GM19372 (cell line): ENCODE results near the gene MAGI2.
"Not testable (repeated sequence)": the region's sequence is repeated elsewhere in the genome, so short reads cannot be mapped to it uniquely, and the experiment has no call there.

ENCODE experiments used
- ATAC-seq: cut with Tn5 transposase; IDR thresholded peaks from one replicate; pipeline ENCODE4 v1.9.1; 2021; ENCODE audit warnings: mild to moderate bottlenecking, low read depth, moderate library complexity; ENCODE audit not compliant: unreplicated experiment

Gene MAGI2

GRCh38 chr7:78983483-78983882, 470.0 kb downstream of the MAGI2 start:
- ATAC-seq: no peak

- no peak for ATAC-seq
Observed at GRCh38 chr7:78970440-78970916, 483.0 kb downstream of the MAGI2 start.

- no peak for ATAC-seq
Observed at GRCh38 chr7:78968951-78969350, 484.5 kb downstream of the MAGI2 start.

- not testable (repeated sequence) for ATAC-seq
Observed at GRCh38 chr7:78967561-78967960, 485.9 kb downstream of the MAGI2 start.

GRCh38 chr7:78967046-78967445, 486.4 kb downstream of the MAGI2 start:
- no peak for ATAC-seq

GRCh38 chr7:78959477-78959876, 494.0 kb downstream of the MAGI2 start:
- ATAC-seq: no peak

DNA sequence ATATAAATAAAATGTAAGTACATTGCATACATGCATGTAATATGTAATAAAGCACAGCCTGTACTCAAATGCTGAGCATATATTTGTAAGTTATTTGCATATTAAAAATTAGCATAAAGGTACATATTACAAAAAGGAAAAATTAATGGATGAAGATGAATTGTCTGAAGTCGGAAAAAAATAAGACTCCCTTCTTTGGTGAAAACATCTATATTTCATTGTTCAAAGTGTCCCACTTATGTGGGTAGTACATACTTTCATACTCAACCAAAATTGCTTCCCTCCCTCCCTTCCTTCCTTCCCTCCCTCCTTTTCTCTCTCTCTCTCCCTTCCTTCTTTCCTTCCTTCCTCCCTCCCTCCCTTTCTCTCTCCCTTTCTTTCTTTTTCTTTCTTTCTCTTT, 498.1 kb downstream of the MAGI2 start:
- no peak for ATAC-seq

- no peak for ATAC-seq
Observed at GRCh38 chr7:78953726-78954363, 499.6 kb downstream of the MAGI2 start.

GRCh38 chr7:78953090-78953489, 500.4 kb downstream of the MAGI2 start:
- no peak for ATAC-seq

DNA sequence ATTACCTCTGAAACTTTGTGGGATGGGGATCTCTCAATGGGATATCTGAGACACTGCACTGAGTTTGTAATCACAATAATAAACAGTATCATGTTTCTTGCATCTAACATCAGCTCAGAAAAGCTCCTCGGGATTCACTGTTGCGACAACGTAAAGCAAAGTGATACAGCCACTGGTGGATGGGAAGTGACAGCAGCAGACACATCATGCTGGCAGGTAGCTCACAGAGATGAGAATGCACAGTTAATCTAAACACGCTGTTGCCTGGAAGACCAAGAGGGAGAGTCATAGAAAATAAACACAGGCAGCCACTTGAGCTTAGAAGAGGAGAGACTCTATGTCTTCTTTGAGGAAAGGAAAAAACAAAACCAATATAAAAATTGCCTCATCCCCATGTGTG, 513.8 kb downstream of the MAGI2 start:
- ATAC-seq: no peak

- no peak for ATAC-seq
Observed at GRCh38 chr7:78924581-78924980, 528.9 kb downstream of the MAGI2 start.

DNA sequence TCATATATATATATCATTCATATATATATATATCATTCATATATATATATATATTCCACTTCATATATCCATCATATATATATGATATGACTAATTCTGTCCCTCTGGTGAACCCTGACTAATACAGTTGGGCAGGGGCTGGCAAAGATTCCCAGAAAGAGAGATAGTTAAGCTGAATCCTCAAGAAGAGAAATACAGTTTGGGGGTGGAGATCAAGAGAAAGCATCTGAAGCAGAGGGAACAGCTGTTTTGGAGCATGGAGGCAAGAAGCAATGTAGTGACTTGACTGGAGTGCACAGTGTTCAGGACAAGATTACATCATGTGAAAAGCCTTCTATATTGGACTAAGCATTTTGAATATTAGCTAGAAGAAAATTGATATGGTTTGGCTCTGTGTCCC, 540.7 kb downstream of the MAGI2 start:
- ATAC-seq: no peak

- no peak for ATAC-seq
Observed at GRCh38 chr7:78906735-78907134, 546.7 kb downstream of the MAGI2 start.

GRCh38 chr7:78905436-78905835, 548.0 kb downstream of the MAGI2 start:
- no peak for ATAC-seq

DNA sequence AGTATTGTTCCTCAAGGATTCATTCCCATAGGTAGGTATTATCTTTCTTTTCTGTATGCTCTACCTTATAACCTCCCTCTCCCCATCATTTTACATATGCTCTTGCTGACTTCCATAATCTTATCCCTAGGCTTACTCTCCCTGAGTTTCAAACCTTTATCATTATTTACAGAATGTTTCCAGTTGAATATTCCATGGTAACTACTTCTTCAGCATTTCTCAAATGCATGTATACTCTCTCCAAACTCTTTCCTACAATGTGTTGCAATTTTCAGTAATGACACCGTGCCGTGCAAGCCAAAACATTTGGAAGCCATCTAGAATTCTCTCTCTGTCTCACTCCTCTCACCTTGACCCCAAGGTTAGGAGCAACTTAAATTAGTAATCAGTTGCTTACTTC, 548.5 kb downstream of the MAGI2 start:
- ATAC-seq: no peak

DNA sequence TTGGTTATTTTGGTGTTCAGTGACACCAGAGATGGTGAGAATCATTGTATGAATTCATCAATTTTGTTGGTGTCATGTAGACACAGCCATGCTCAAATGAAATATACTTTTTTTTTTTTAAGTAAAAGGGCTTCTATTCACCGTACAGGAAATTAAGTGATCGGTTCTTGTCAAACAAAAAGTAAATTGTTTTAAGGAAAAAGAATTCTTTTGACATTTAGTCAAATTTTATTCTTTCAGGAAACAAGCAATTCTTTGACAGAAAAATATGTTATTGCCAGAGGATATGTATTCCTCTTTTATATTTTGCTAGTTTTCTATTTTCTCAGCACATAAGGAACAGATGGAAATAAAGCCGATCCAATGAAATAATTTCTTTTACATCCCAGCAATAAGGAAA, 551.9 kb downstream of the MAGI2 start:
- ATAC-seq: no peak

GRCh38 chr7:78900806-78901205, 552.7 kb downstream of the MAGI2 start:
- no peak for ATAC-seq

DNA sequence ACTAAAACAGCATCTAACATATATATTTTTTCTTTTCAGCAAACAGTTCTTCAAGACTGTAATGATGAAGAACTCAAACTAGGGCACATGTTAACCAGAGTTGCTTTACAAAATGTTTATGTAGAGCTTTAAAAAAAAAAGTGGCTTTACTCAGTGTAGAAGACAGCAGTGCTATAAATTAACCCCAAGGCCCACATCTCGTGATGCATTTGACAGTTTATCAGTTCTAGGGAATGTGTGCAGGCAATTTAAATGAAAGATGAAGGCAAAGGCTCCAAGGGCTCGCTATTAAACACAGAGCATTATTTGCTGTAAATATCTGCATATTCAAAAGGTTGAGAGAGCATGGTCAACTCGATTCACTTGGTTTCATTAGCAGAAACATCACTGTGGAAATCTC, 558.1 kb downstream of the MAGI2 start:
- no peak for ATAC-seq

DNA sequence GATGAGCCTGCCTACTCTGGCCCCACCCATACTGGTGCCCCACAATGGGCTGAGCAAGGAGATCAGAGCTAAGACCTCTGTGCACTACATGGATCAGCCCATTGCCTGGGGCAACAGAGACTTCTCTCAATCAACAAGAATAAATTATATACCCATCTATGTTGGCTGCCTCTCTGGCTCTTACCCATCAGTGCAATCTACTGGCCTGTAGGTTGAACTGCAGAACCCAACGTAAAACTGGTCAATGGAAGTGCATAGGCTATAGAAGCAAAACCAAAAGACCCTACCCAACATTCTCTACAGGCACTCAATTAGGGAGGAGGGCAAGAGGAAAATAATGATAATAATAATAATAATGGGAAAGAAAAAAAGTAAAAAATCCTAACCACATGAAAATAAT, 574.3 kb downstream of the MAGI2 start:
- ATAC-seq: no peak

DNA sequence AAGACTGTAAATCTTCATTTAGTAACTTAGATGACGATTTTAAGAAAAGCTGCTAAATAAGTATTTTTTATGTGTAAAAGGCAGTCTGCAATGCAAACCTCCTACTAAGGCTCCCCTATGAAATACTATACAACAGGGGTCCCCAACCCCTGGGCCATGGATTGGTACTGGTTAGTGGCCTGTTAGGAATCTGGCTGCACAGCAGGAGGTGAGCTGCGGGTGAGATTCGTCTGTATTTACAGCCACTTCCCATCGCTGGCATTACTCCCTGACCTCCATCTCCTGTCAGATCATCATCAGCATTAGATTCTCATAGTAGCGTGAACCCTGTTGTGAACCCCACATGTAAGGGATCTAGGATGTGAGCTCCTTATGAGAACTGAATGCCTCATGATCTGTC, 580.4 kb downstream of the MAGI2 start:
- no peak for ATAC-seq

DNA sequence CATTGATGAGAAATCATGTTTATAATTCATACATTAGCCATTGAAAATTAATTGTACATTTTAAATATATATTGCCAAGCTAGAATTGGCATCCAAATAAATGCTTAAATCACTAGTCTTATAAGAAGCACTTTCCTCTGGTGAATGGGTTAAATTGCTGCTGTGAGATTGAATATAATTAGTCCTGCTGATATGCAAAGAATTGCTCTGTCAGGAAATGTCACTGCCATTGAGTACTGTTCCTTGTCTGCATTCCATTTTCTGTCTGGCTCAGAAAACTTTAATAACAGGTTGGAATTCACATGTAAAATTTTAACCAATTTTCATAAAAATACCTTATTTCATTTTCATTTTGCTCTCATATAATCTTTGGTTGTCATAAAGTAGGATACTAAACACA, 589.1 kb downstream of the MAGI2 start:
- no peak for ATAC-seq

- no peak for ATAC-seq
Observed at GRCh38 chr7:78863281-78863680, 590.2 kb downstream of the MAGI2 start.

DNA sequence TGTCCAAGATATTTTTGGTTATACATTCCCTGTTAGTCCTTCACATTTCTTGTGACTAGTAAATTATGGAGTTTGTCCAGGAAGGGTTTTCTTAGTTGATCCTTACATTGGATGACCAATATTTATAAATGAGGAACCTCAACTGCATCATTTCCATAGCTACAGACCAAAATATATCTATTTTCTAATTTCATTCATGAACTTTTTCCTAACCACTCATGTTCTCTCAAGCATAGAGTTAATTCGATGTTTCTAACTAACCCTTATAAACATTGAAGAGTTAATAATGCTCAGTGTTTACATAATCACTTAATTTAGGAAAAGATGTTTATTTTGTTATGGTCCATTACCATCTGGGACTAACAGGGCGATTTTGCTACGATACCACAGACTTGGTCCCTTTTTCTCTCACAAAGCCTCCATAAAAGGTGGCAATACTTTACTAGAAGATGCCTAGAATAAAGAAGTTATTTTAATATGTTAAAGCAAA, 591.0 kb downstream of the MAGI2 start:
- no peak for ATAC-seq
